Measurements from ENCODE around the gene OR9Q1. TPM values are rescaled to one million over a fixed set of nuclear protein-coding genes. Genes with fewer than 3 reads are reported as not detected.

OR9Q1 gene
- total and polyA plus RNA-seq, 2 experiments from 2014 or later: not detected

GRCh38 chr11:57974848-57975601 lies 48.7 kb upstream of the OR9Q1 start (continued):
- no peak for TF ChIP-seq EZH2 (IDR thresholded peaks at IDR 0.05; ENCODE audit: low read depth, unreplicated experiment)

DNA sequence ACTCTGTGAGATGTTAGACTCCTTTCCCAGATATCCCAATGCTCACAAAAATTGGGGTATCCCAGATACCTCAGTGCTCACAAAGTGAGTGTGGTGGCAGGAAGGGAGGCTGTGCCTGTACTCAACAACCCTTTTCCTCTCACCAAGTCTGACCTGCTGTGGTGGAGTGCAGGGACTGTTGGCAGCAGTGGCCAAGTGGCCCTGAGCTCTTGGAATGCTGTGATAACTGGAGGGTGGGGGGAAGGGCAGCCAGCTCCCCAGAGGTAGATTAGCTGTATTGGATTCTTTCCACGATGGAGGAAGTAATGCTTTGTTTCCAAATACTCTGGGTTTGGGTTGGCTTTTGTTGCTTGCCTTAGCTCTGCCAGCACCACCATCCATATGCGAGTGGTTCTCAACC lies 46.0 kb upstream of the OR9Q1 start:
- Histone ChIP-seq H3K4me3 (no peak overlapping the region), H3F3A (replicated peaks; ENCODE audit: low read depth) (no peaks in the 10 kb centered on the region), H4K20me1 (replicated peaks; ENCODE audit: insufficient read depth) (no peaks in the 10 kb centered on the region), H3K9me2 (ENCODE audit: insufficient read depth) (peaks cover 10% of the 10 kb centered on the region), H3K27ac (ENCODE audit: low read depth) (no peak overlapping the region), H3K4me2 (0 out of 2 replicates have a peak overlapping the region, but pooled peaks have one; percentile 35), H3K79me2 (replicated peaks; ENCODE audit: insufficient read depth) (no peaks in the 10 kb centered on the region), H3K36me3 (ENCODE audit: insufficient read depth) (no peaks in the 10 kb centered on the region), H2AFZ (peak overlapping the region; percentile 90), H3K27me3 (ENCODE audit: insufficient read depth) (no peaks in the 10 kb centered on the region), H3K4me1 (ENCODE audit: insufficient read depth) (no peaks in the 10 kb centered on the region)
- ATAC-seq: peak; percentile 53; the same call in 2 of the 3 replicates
- Mint-ChIP-seq H3K27ac (no peak overlapping the region), H3K4me3 (no peak overlapping the region), H3K36me3 (ENCODE audit: low read depth) (no peaks in the 10 kb centered on the region), H3K9me3 (no peaks in the 10 kb centered on the region), H3K4me1 (peaks cover 11% of the 10 kb centered on the region; the same call in 1 of the 3 replicates), H3K27me3 (ENCODE audit: insufficient read depth, low read depth, poor library complexity) (peaks cover 2% of the 10 kb centered on the region)
- DNase-seq (ENCODE audit: low spot score): peak; percentile 22
- TF ChIP-seq, protein P1, sequence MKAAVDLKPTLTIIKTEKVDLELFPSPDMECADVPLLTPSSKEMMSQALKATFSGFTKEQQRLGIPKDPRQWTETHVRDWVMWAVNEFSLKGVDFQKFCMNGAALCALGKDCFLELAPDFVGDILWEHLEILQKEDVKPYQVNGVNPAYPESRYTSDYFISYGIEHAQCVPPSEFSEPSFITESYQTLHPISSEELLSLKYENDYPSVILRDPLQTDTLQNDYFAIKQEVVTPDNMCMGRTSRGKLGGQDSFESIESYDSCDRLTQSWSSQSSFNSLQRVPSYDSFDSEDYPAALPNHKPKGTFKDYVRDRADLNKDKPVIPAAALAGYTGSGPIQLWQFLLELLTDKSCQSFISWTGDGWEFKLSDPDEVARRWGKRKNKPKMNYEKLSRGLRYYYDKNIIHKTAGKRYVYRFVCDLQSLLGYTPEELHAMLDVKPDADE (IDR thresholded peaks at IDR 0.05): no peak
- TF ChIP-seq, protein P2, sequence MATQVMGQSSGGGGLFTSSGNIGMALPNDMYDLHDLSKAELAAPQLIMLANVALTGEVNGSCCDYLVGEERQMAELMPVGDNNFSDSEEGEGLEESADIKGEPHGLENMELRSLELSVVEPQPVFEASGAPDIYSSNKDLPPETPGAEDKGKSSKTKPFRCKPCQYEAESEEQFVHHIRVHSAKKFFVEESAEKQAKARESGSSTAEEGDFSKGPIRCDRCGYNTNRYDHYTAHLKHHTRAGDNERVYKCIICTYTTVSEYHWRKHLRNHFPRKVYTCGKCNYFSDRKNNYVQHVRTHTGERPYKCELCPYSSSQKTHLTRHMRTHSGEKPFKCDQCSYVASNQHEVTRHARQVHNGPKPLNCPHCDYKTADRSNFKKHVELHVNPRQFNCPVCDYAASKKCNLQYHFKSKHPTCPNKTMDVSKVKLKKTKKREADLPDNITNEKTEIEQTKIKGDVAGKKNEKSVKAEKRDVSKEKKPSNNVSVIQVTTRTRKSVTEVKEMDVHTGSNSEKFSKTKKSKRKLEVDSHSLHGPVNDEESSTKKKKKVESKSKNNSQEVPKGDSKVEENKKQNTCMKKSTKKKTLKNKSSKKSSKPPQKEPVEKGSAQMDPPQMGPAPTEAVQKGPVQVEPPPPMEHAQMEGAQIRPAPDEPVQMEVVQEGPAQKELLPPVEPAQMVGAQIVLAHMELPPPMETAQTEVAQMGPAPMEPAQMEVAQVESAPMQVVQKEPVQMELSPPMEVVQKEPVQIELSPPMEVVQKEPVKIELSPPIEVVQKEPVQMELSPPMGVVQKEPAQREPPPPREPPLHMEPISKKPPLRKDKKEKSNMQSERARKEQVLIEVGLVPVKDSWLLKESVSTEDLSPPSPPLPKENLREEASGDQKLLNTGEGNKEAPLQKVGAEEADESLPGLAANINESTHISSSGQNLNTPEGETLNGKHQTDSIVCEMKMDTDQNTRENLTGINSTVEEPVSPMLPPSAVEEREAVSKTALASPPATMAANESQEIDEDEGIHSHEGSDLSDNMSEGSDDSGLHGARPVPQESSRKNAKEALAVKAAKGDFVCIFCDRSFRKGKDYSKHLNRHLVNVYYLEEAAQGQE (IDR thresholded peaks at IDR 0.05; ENCODE audit: unreplicated experiment): no peak
- TF ChIP-seq ZNF114 (CRISPR knock-in tag; IDR thresholded peaks at IDR 0.05) (no peak), ZNF462 (CRISPR knock-in tag; IDR thresholded peaks at IDR 0.05) (no peak), NANOG (IDR thresholded peaks at IDR 0.05; ENCODE audit: borderline replicate concordance) (no peak), EZH2 (IDR thresholded peaks at IDR 0.05; ENCODE audit: low read depth, unreplicated experiment) (no peak), POLR2AphosphoS5 (IDR thresholded peaks at IDR 0.05; ENCODE audit: low read depth) (no peak), EZH2phosphoT487 (IDR thresholded peaks at IDR 0.05; ENCODE audit: unreplicated experiment) (no peak), JUNB (IDR thresholded peaks at IDR 0.05; ENCODE audit: unreplicated experiment) (no peak), CREB1 (CRISPR knock-in tag; IDR thresholded peaks at IDR 0.05; ENCODE audit: low read depth) (no peak), ZNF331 (CRISPR knock-in tag; IDR thresholded peaks at IDR 0.05; ENCODE audit: low read depth) (no peak)
- TF ChIP-seq, protein P3, sequence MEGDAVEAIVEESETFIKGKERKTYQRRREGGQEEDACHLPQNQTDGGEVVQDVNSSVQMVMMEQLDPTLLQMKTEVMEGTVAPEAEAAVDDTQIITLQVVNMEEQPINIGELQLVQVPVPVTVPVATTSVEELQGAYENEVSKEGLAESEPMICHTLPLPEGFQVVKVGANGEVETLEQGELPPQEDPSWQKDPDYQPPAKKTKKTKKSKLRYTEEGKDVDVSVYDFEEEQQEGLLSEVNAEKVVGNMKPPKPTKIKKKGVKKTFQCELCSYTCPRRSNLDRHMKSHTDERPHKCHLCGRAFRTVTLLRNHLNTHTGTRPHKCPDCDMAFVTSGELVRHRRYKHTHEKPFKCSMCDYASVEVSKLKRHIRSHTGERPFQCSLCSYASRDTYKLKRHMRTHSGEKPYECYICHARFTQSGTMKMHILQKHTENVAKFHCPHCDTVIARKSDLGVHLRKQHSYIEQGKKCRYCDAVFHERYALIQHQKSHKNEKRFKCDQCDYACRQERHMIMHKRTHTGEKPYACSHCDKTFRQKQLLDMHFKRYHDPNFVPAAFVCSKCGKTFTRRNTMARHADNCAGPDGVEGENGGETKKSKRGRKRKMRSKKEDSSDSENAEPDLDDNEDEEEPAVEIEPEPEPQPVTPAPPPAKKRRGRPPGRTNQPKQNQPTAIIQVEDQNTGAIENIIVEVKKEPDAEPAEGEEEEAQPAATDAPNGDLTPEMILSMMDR (conservative IDR thresholded peaks at IDR 0.05; ENCODE audit: low read depth in 2 of 2): no peak

Measured in GM23338 (cell line).